GM20000 (cell line): ENCODE results near the gene FAM156B.
"Not testable (repeated sequence)": the region's sequence is repeated elsewhere in the genome, so short reads cannot be mapped to it uniquely, and the experiment has no call there.

Experiments used
- DNase-seq: peaks from one replicate; pipeline ENCODE4 v3.0.0; 2012; ENCODE audit warnings: low spot score
- CTCF ChIP-seq: IDR thresholded peaks from 2 replicates; pipeline ENCODE4 v1.5.1; 2012; ENCODE audit warnings: mild to moderate bottlenecking, control low read depth; ENCODE audit errors: extremely low read depth, missing control alignments

FAM156B gene

GRCh38 chrX:52905531-52905930, 8.4 kb downstream of the FAM156B start:
- not testable (repeated sequence) for DNase-seq

- DNase-seq: not testable (repeated sequence)
Measured at GRCh38 chrX:52906072-52906471, 8.9 kb downstream of the FAM156B start.

GRCh38 chrX:52907137-52907536, 10.0 kb downstream of the FAM156B start:
- not testable (repeated sequence) for DNase-seq

- DNase-seq: not testable (repeated sequence)
Measured at GRCh38 chrX:52907900-52908299, 10.8 kb downstream of the FAM156B start.

GRCh38 chrX:52909313-52909969, 12.3 kb downstream of the FAM156B start:
- DNase-seq: not testable (repeated sequence)

- not testable (repeated sequence) for DNase-seq
Measured at GRCh38 chrX:52913681-52914080, 16.6 kb downstream of the FAM156B start.

GRCh38 chrX:52914704-52915103, 17.6 kb downstream of the FAM156B start:
- DNase-seq: not testable (repeated sequence)

- no peak for TF ChIP-seq CTCF
- peak; percentile 10 for DNase-seq
Measured at GRCh38 chrX:52923781-52924241, 26.7 kb downstream of the FAM156B start.

- DNase-seq: not testable (repeated sequence)
Measured at GRCh38 chrX:52930214-52930613, 33.1 kb downstream of the FAM156B start.

- TF ChIP-seq CTCF: no peak
- no peak for DNase-seq
Measured at GRCh38 chrX:52933213-52933612, 36.1 kb downstream of the FAM156B start.

GRCh38 chrX:52933976-52934703, 37.0 kb downstream of the FAM156B start:
- DNase-seq: peak; percentile 44
- no peak for TF ChIP-seq CTCF

GRCh38 chrX:52934704-52935469, 37.8 kb downstream of the FAM156B start:
- peak; percentile 38 for TF ChIP-seq CTCF
- peak; percentile 77 for DNase-seq

- DNase-seq: not testable (repeated sequence)
Measured at GRCh38 chrX:52935470-52935784, 38.3 kb downstream of the FAM156B start.

- not testable (repeated sequence) for DNase-seq
Measured at GRCh38 chrX:52940704-52941103, 43.6 kb downstream of the FAM156B start.

GRCh38 chrX:52941728-52942127, 44.6 kb downstream of the FAM156B start:
- not testable (repeated sequence) for DNase-seq
